T-helper 2 cell treated with Interferon-gamma antibody and Interleukin-4, amounts not matched to agents 100 ng/mL and 5 ng/mL, for 36 hours (primary cell): Measurements from ENCODE around the gene FERMT3. TPM values are rescaled to one million over a fixed set of nuclear protein-coding genes. Genes with fewer than 3 reads are reported as not detected.
"Not testable (repeated sequence)": the region's sequence is repeated elsewhere in the genome, so short reads cannot be mapped to it uniquely, and the experiment has no call there.

Source experiments
- intact Hi-C: fragments of 100-400 bp; cut with micrococcal nuclease; formaldehyde crosslinking; loops from one replicate; pipeline ENCODE4 v1.15.1; 2023
- total RNA-seq: library from RNA; stranded (reverse); gene quantifications from 2 replicates; pipeline ENCODE4 v1.2.3, GENCODE V29; 2022

The FERMT3 gene
- total RNA-seq = 210 and 211 TPM in 2 replicates

- intact Hi-C loops = loop anchor here (1.0 to 5.0 kb wide), 7 partner anchors 19 to 98 kb away; partner anchors contain the start of genes FKBP2, GPR137, NUDT22 and PLCB3
Observed at GRCh38 chr11:64206457-64207255, at the start of gene FERMT3. Gene FERMT3, plus strand, starts transcription at chr11:64206721. Its CDS starts 644 bp downstream, at chr11:64207365.

GRCh38 chr11:64157631-64158394 lies 48.7 kb upstream of the FERMT3 start:
- intact Hi-C loops = no loop called here

GRCh38 chr11:64161037-64161436 lies 45.5 kb upstream of the FERMT3 start:
- intact Hi-C loops = no loop called here

- intact Hi-C loops = not testable (repeated sequence)
Observed at GRCh38 chr11:64162769-64163168, 43.8 kb upstream of the FERMT3 start.

- intact Hi-C loops = no loop called here
Observed at GRCh38 chr11:64163951-64164350, 42.6 kb upstream of the FERMT3 start.

GRCh38 chr11:64164392-64165312 lies 41.9 kb upstream of the FERMT3 start:
- intact Hi-C loops = no loop called here

- intact Hi-C loops = no loop called here
Observed at GRCh38 chr11:64165481-64165841, 41.1 kb upstream of the FERMT3 start.

- intact Hi-C loops = loop anchor here (2.0 kb wide), 1 partner anchor 19 kb away; no protein-coding TSS in a partner anchor
Observed at GRCh38 chr11:64165842-64166635, 40.5 kb upstream of the FERMT3 start, which contains the start of gene MACROD1. Gene MACROD1, minus strand, starts transcription at chr11:64166113. Its CDS starts 119 bp downstream, at chr11:64165994.

- intact Hi-C loops = no loop called here
Observed at GRCh38 chr11:64170419-64170818, 36.1 kb upstream of the FERMT3 start.

- intact Hi-C loops = no loop called here
Observed at GRCh38 chr11:64173616-64174355, 32.7 kb upstream of the FERMT3 start.

GRCh38 chr11:64176751-64177150 lies 29.8 kb upstream of the FERMT3 start:
- intact Hi-C loops = no loop called here

- intact Hi-C loops = no loop called here
Observed at GRCh38 chr11:64178203-64178602, 28.3 kb upstream of the FERMT3 start.

- intact Hi-C loops = no loop called here
Observed at GRCh38 chr11:64178951-64179639, 27.4 kb upstream of the FERMT3 start.

GRCh38 chr11:64180891-64181290 lies 25.6 kb upstream of the FERMT3 start:
- intact Hi-C loops = no loop called here

- intact Hi-C loops = no loop called here
Observed at GRCh38 chr11:64181506-64182411, 24.8 kb upstream of the FERMT3 start.

- intact Hi-C loops = loop anchor here (2.0 kb wide), 1 partner anchor 17 kb away; the partner anchor contains the start of gene MACROD1
Observed at GRCh38 chr11:64183890-64184289, 22.6 kb upstream of the FERMT3 start.

GRCh38 chr11:64185175-64185692 lies 21.3 kb upstream of the FERMT3 start:
- intact Hi-C loops = loop anchor here (1.0 to 2.0 kb wide), 3 partner anchors 18 to 347 kb away; partner anchors contain the start of genes ESRRA and MACROD1
